Measurements from ENCODE around the gene ZNF174. TPM values are rescaled to one million over a fixed set of nuclear protein-coding genes. Genes with fewer than 3 reads are reported as not detected.

The ZNF174 gene
- total and polyA plus RNA-seq, 2 of the 4 experiments (the other 2 are of a cell fraction) = 7.2 to 10.6 TPM

DNA sequence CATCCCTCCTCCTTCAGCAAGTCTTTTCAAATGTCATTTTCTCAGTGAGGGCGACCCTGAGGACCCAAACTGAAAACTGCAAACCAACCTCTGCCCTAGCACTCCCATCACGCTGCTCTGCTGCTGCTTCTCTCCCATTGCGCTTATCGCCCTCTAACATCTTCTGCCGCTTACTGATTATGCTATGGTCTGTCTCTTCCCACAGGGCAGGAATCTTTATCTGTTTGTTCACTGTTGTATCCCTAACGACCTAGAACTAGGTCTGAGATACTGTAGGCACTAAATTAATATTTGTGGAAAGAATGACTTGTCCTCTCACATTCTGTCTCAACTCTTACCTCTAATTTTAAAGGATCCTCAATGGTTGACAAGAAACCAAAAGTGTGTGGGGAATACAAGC lies 12.7 kb upstream of the ZNF174 start:
- ChIA-PET POLR2A (ENCODE audit: unreplicated experiment) (no interaction called here), CTCF (no interaction called here)
- ATAC-seq (ENCODE audit: low read depth) (no peak), DNase-seq (no peak)
- no peak overlapping the region for H4K8ac ChIP-seq (ENCODE audit: low read depth in 2 of 2, low read length in 2 of 2)
- no peak overlapping the region for H3K4me2 ChIP-seq (ENCODE audit: low read depth, low read length)
- intact Hi-C loops (cut with micrococcal nuclease) = no loop called here
- H2AK5ac ChIP-seq (ENCODE audit: low read depth, low read length) = no peak overlapping the region
- no peak overlapping the region for H3K18ac ChIP-seq (ENCODE audit: low read depth, low read length)
- H3K56ac ChIP-seq (ENCODE audit: extremely low read depth, insufficient read depth, low read length) = no peak overlapping the region
- H3K23ac ChIP-seq (ENCODE audit: low read depth, low read length) = no peak overlapping the region
- H2AK9ac ChIP-seq (replicated peaks; ENCODE audit: low read depth, low read length, poor library complexity) = no peak overlapping the region
- H3K27me3 ChIP-seq (ENCODE audit: control insufficient read depth, insufficient read depth, low read length) = no peaks in the 10 kb centered on the region
- no peak overlapping the region for H2BK15ac ChIP-seq (ENCODE audit: low read depth, low read length)
- no peak overlapping the region for H4K5ac ChIP-seq (ENCODE audit: low read depth, low read length)
- peaks cover 18 to 27% of the 10 kb centered on the region in 2 experiments; a peak in 3 of 4 replicates for H3K79me1 ChIP-seq (ENCODE audit: low read depth in 1 of 2, low read length in 2 of 2)
- no peak overlapping the region for H2BK120ac ChIP-seq (ENCODE audit: low read depth, low read length)
- BruUV-seq (replicated peaks) = no TSS peak
- TF ChIP-seq NFE2L2 (IDR thresholded peaks at IDR 0.05; ENCODE audit: low read depth, low read length) (no peak), RAD21 (IDR thresholded peaks at IDR 0.05; ENCODE audit: low read length) (no peak), POLR2A (IDR thresholded peaks at IDR 0.05; ENCODE audit: low read depth, low read length) (no peak), FOS (IDR thresholded peaks at IDR 0.05; ENCODE audit: low read depth, low read length) (no peak), MXI1 (IDR thresholded peaks at IDR 0.05; ENCODE audit: borderline replicate concordance, low read depth, low read length) (no peak), MAFK (IDR thresholded peaks at IDR 0.05; ENCODE audit: low read depth, low read length) (no peak), CEBPB (IDR thresholded peaks at IDR 0.05; ENCODE audit: low read depth, low read length) (no peak), BHLHE40 (IDR thresholded peaks at IDR 0.05; ENCODE audit: low read depth, low read length) (no peak)
- TF ChIP-seq, protein P1, sequence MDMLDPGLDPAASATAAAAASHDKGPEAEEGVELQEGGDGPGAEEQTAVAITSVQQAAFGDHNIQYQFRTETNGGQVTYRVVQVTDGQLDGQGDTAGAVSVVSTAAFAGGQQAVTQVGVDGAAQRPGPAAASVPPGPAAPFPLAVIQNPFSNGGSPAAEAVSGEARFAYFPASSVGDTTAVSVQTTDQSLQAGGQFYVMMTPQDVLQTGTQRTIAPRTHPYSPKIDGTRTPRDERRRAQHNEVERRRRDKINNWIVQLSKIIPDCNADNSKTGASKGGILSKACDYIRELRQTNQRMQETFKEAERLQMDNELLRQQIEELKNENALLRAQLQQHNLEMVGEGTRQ (IDR thresholded peaks at IDR 0.05; ENCODE audit: low read depth, low read length) = no peak
- TF ChIP-seq, protein P2, sequence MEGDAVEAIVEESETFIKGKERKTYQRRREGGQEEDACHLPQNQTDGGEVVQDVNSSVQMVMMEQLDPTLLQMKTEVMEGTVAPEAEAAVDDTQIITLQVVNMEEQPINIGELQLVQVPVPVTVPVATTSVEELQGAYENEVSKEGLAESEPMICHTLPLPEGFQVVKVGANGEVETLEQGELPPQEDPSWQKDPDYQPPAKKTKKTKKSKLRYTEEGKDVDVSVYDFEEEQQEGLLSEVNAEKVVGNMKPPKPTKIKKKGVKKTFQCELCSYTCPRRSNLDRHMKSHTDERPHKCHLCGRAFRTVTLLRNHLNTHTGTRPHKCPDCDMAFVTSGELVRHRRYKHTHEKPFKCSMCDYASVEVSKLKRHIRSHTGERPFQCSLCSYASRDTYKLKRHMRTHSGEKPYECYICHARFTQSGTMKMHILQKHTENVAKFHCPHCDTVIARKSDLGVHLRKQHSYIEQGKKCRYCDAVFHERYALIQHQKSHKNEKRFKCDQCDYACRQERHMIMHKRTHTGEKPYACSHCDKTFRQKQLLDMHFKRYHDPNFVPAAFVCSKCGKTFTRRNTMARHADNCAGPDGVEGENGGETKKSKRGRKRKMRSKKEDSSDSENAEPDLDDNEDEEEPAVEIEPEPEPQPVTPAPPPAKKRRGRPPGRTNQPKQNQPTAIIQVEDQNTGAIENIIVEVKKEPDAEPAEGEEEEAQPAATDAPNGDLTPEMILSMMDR (conservative IDR thresholded peaks at IDR 0.05; ENCODE audit: low read depth, low read length) = no peak
- TF ChIP-seq, protein P3, sequence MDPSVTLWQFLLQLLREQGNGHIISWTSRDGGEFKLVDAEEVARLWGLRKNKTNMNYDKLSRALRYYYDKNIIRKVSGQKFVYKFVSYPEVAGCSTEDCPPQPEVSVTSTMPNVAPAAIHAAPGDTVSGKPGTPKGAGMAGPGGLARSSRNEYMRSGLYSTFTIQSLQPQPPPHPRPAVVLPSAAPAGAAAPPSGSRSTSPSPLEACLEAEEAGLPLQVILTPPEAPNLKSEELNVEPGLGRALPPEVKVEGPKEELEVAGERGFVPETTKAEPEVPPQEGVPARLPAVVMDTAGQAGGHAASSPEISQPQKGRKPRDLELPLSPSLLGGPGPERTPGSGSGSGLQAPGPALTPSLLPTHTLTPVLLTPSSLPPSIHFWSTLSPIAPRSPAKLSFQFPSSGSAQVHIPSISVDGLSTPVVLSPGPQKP (IDR thresholded peaks at IDR 0.05; ENCODE audit: borderline replicate concordance, low read depth, low read length) = no peak
- no peak overlapping the region for H2BK5ac ChIP-seq (ENCODE audit: low read depth, low read length, poor library complexity, severe bottlenecking)
- H3K4me1 ChIP-seq (ENCODE audit: control insufficient read depth, insufficient read depth, low read length) = no peaks in the 10 kb centered on the region
- in situ Hi-C loops (cut with MboI; ENCODE audit: low sequenced_read_pairs) = no loop called here
- H4K91ac ChIP-seq (ENCODE audit: insufficient read depth, low read depth, low read length) = no peak overlapping the region
- no peak overlapping the region for H3K14ac ChIP-seq (replicated peaks; ENCODE audit: low read depth, low read length)
- WGBS, 2 experiments (ENCODE audit: extremely low coverage in 2 of 2, insufficient read length in 1 of 2) = 80% methylated on average over 2 of the region's 6 CpGs; no CpG with 5 or more reads in 1 of the 2 experiments
- H2BK20ac ChIP-seq (ENCODE audit: low read depth, low read length) = no peak overlapping the region
- H3K4me3 ChIP-seq (ENCODE audit: insufficient read depth, low read depth, low read length) = no peak overlapping the region
- no peak overlapping the region for H3K27ac ChIP-seq (ENCODE audit: insufficient read depth, low read length)
- dilution Hi-C loops (cut with HindIII; ENCODE audit: low sequenced_read_pairs, unreplicated experiment) = no loop called here
- peaks cover 57% of the 10 kb centered on the region for H3K36me3 ChIP-seq (ENCODE audit: control insufficient read depth, insufficient read depth, low read length)
- H3K9me3 ChIP-seq (ENCODE audit: control insufficient read depth, insufficient read depth, low read length) = peaks cover 63% of the 10 kb centered on the region
- H3K9me1 ChIP-seq (ENCODE audit: insufficient read depth, low read length) = no peaks in the 10 kb centered on the region
- no peak overlapping the region for H2AFZ ChIP-seq (replicated peaks; ENCODE audit: low read length, poor library complexity)
- H4K20me1 ChIP-seq (ENCODE audit: insufficient read depth, low read length) = no peaks in the 10 kb centered on the region; the same call in 1 of the 2 replicates
- H3K9ac ChIP-seq (ENCODE audit: low read depth, low read length) = no peak overlapping the region
- H3K4ac ChIP-seq (ENCODE audit: low read depth, low read length) = no peak overlapping the region

Data from IMR-90 (cell line).